Measurements from ENCODE around the gene PELI1.

The PELI1 gene

GRCh38 chr2:64049633-64050220 is 94.5 kb downstream of the PELI1 start:
- H3K27me3 ChIP-seq (ENCODE audit: control insufficient read depth, low read length), result no peaks in the 10 kb centered on the region
- peak overlapping the region; percentile 73 for H3K4me2 ChIP-seq (ENCODE audit: low read length)

GRCh38 chr2:64045938-64046337 is 98.3 kb downstream of the PELI1 start:
- Histone ChIP-seq H3F3A (ENCODE audit: control insufficient read depth, insufficient read depth) (0 out of 2 replicates have a peak, but pooled peaks cover 4% of the 10 kb centered on the region), H3K9me2 (replicated peaks; ENCODE audit: control insufficient read depth, low read length) (no peaks in the 10 kb centered on the region), H3K4me2 (ENCODE audit: low read length) (no peak overlapping the region), H3K27ac (ENCODE audit: low read depth, low read length) (no peak overlapping the region), H3K36me3 (ENCODE audit: control insufficient read depth, low read length) (no peaks in the 10 kb centered on the region), H3K9me3 (ENCODE audit: control insufficient read depth, insufficient read depth, low read length) (no peaks in the 10 kb centered on the region), H3K79me2 (ENCODE audit: control insufficient read depth, low read length) (peaks cover 3% of the 10 kb centered on the region), H3K27me3 (ENCODE audit: control insufficient read depth, low read length) (no peaks in the 10 kb centered on the region), H3K4me1 (ENCODE audit: control insufficient read depth, low read length) (peaks cover 18% of the 10 kb centered on the region), H3K4me3 (ENCODE audit: low read length) (no peak overlapping the region), H4K20me1 (ENCODE audit: control insufficient read depth, insufficient read depth, low read depth, low read length) (no peaks in the 10 kb centered on the region)
- TF ChIP-seq EZH2phosphoT487 (IDR thresholded peaks at IDR 0.05; ENCODE audit: borderline replicate concordance, low read length) (no peak), CTCF (IDR thresholded peaks at IDR 0.05; ENCODE audit: low read depth, low read length, poor library complexity, severe bottlenecking) (no peak)

More at GRCh38 chr2:64049633-64050220, 94.5 kb downstream of the PELI1 start:
- Histone ChIP-seq H3K79me2 (ENCODE audit: control insufficient read depth, low read length) (peaks cover 12% of the 10 kb centered on the region), H3K27ac (ENCODE audit: low read depth, low read length) (peak overlapping the region; percentile 57), H3K36me3 (ENCODE audit: control insufficient read depth, low read length) (peaks cover 9% of the 10 kb centered on the region), H3F3A (ENCODE audit: control insufficient read depth, insufficient read depth) (peaks cover 10% of the 10 kb centered on the region), H3K4me1 (ENCODE audit: control insufficient read depth, low read length) (peaks cover 56% of the 10 kb centered on the region), H3K9me3 (ENCODE audit: control insufficient read depth, insufficient read depth, low read length) (no peaks in the 10 kb centered on the region), H3K4me3 (ENCODE audit: low read length) (peak overlapping the region; percentile 48), H4K20me1 (ENCODE audit: control insufficient read depth, insufficient read depth, low read depth, low read length) (no peaks in the 10 kb centered on the region), H3K9me2 (replicated peaks; ENCODE audit: control insufficient read depth, low read length) (no peaks in the 10 kb centered on the region)
- TF ChIP-seq CTCF (IDR thresholded peaks at IDR 0.05; ENCODE audit: low read depth, low read length, poor library complexity, severe bottlenecking) (peak; percentile 90), EZH2phosphoT487 (IDR thresholded peaks at IDR 0.05; ENCODE audit: borderline replicate concordance, low read length) (no peak)

Data from DOHH2 (cell line).